Testis (tissue), 2 donors: Measurements from ENCODE around the gene CHM.

Experiments
- POLR2A ChIP-seq: fragments of 450-650 bp; IDR thresholded peaks from one replicate; pipeline ENCODE4 v1.6.1; 2017; ENCODE audit warnings: antibody characterized with exemption, mild to moderate bottlenecking, moderate library complexity
- TF ChIP-seq, protein P1 (sequence below), 3 experiments: fragments of 450-650 bp in 2 of 3; fragments of 200-600 bp in 1 of 3; sonication (generic) in 1 of 3; IDR thresholded peaks; one replicate each; pipeline ENCODE4 v1.5.1; 2016 to 2019; ENCODE audit warnings: antibody characterized with exemption in 3 of 3, mild to moderate bottlenecking in 2 of 3, moderate library complexity in 1 of 3

- TF ChIP-seq POLR2A: no peak
- TF ChIP-seq, protein P1, sequence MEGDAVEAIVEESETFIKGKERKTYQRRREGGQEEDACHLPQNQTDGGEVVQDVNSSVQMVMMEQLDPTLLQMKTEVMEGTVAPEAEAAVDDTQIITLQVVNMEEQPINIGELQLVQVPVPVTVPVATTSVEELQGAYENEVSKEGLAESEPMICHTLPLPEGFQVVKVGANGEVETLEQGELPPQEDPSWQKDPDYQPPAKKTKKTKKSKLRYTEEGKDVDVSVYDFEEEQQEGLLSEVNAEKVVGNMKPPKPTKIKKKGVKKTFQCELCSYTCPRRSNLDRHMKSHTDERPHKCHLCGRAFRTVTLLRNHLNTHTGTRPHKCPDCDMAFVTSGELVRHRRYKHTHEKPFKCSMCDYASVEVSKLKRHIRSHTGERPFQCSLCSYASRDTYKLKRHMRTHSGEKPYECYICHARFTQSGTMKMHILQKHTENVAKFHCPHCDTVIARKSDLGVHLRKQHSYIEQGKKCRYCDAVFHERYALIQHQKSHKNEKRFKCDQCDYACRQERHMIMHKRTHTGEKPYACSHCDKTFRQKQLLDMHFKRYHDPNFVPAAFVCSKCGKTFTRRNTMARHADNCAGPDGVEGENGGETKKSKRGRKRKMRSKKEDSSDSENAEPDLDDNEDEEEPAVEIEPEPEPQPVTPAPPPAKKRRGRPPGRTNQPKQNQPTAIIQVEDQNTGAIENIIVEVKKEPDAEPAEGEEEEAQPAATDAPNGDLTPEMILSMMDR (IDR thresholded peaks at IDR 0.05): no peak
These were observed 25.6 kb downstream of the CHM start for GRCh38 chrX:86021652-86022289.
